Lung (tissue), 12 donors: ENCODE results near the gene RBPJ. TPM values are rescaled to one million over a fixed set of nuclear protein-coding genes. Genes with fewer than 3 reads are reported as not detected.
A peak's percentile ranks its signal among the peaks of the same experiment; 100 is the strongest.

ENCODE experiments used
- ATAC-seq: fragments of 200-7000 bp; cut with Tn5 transposase; one replicate; pipeline ENCODE4 v1.9.1; 2020; ENCODE audit warnings: moderate number of reproducible peaks; ENCODE audit not compliant: insufficient read depth, low FRiP score
- DNase-seq, 3 donors: peaks; one replicate each; pipeline ENCODE4 v3.0.0-alpha.2; 2013 to 2017
- H3K27ac ChIP-seq, 2 donors: one replicate each; pipeline ENCODE4 v1.5.1; 2013; ENCODE audit warnings: mild to moderate bottlenecking in 2 of 2, moderate library complexity in 2 of 2, control low read depth in 1 of 2, inconsistent platforms in 1 of 2, low read depth in 1 of 2, low read length in 1 of 2
- H3K27me3 ChIP-seq, 3 donors: one replicate each; pipeline ENCODE4 v1.5.1; 2013; ENCODE audit warnings: low read length in 2 of 3; ENCODE audit not compliant: control insufficient read depth in 3 of 3, insufficient read depth in 3 of 3
- H3K36me3 ChIP-seq, 4 donors: one replicate each; pipeline ENCODE4 v1.5.1; 2013; ENCODE audit warnings: low read length in 4 of 4, mild to moderate bottlenecking in 1 of 4, moderate library complexity in 1 of 4; ENCODE audit not compliant: control insufficient read depth in 4 of 4, insufficient read depth in 4 of 4
- H3K4me1 ChIP-seq, 5 donors: one replicate each; pipeline ENCODE4 v1.5.1; 2013; ENCODE audit warnings: low read length in 5 of 5, mild to moderate bottlenecking in 2 of 5, moderate library complexity in 1 of 5; ENCODE audit not compliant: control insufficient read depth in 5 of 5, insufficient read depth in 5 of 5
- H3K4me3 ChIP-seq: one replicate; pipeline ENCODE4 v1.5.1; 2013; ENCODE audit warnings: mild to moderate bottlenecking, control low read depth, moderate library complexity
- H3K9ac ChIP-seq, 2 donors: one replicate each; pipeline ENCODE4 v1.5.1; 2013; ENCODE audit warnings: low read length in 2 of 2, control low read depth in 1 of 2; ENCODE audit not compliant: insufficient read depth in 1 of 2
- H3K9me3 ChIP-seq, 4 donors: one replicate each; pipeline ENCODE4 v1.5.1; 2013; ENCODE audit warnings: low read length in 3 of 4, mild to moderate bottlenecking in 1 of 4, moderate library complexity in 1 of 4; ENCODE audit not compliant: control insufficient read depth in 4 of 4, insufficient read depth in 3 of 4
- WGBS, 2 donors: extraction: QIAGEN DNeasy Blood & Tissue Kit; methylation state at CpG; one replicate each; pipeline ENCODE4 v1.1.7; 2013; 5-methylcytosine and 5-hydroxymethylcytosine counted together
- polyA plus RNA-seq, 2 donors: library from polyadenylated mRNA; stranded (reverse); fragments of 200-250 nt; gene quantifications; one replicate each; pipeline ENCODE4 v1.2.1, GENCODE V29; 2013
- total RNA-seq, 2 donors: library from RNA; depleted of rRNA in 1 of 2; stranded (reverse); fragments of >200 nt in 1 of 2; gene quantifications; one replicate each; pipeline ENCODE4 v1.2.1, GENCODE V29; 2014 to 2021
- TF ChIP-seq, protein P1 (sequence below): IDR thresholded peaks from 2 replicates; pipeline ENCODE4 v1.5.1; 2012; ENCODE audit warnings: mild to moderate bottlenecking; ENCODE audit errors: control extremely low read depth, extremely low read depth
- donor health status: control.
- donor health status: control.
- donor health status: Bipolar disorder and iron deficiency.
- donor health status: healthy.
- donor health status: DM: yes; HTN: yes; CAD: no.

The RBPJ gene
- total and polyA plus RNA-seq, 4 donors = 39.1 to 130 (median 58.9) TPM

- TF ChIP-seq, protein P1, sequence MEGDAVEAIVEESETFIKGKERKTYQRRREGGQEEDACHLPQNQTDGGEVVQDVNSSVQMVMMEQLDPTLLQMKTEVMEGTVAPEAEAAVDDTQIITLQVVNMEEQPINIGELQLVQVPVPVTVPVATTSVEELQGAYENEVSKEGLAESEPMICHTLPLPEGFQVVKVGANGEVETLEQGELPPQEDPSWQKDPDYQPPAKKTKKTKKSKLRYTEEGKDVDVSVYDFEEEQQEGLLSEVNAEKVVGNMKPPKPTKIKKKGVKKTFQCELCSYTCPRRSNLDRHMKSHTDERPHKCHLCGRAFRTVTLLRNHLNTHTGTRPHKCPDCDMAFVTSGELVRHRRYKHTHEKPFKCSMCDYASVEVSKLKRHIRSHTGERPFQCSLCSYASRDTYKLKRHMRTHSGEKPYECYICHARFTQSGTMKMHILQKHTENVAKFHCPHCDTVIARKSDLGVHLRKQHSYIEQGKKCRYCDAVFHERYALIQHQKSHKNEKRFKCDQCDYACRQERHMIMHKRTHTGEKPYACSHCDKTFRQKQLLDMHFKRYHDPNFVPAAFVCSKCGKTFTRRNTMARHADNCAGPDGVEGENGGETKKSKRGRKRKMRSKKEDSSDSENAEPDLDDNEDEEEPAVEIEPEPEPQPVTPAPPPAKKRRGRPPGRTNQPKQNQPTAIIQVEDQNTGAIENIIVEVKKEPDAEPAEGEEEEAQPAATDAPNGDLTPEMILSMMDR = no peak
- DNase-seq = peak in 2 of 3 donors; percentile 44 to 62
- no peak for ATAC-seq
Observed at GRCh38 chr4:26452565-26453531, 132.0 kb downstream of the RBPJ start.

DNA sequence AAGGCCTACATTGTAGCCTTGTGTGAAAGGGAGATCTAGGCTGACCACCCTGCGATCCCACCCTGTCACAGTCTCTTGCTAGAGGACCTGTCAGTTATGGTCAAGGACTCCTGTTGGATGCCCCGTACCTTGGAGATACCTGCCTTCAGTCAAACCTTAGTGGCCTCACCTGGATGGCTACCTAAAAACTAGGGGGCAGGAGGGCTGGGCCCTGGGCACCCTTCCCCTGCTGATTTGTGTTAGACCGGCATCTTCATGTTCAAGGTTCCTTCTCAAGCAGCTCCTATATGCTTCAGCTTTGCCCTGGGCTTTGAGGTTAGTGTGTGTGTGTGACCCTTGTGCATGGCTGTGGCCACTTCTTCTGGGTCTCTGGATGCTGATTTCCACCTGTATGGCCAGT is 134.1 kb downstream of the RBPJ start:
- peaks cover 0 to 7% (median 2%) of the 10 kb centered on the region in 4 donors for H3K9me3 ChIP-seq
- 94 to 97% methylated on average over 3 of the region's 3 CpGs for WGBS, 2 donors
- H3K4me1 ChIP-seq = peaks cover 0 to 27% (median 10%) of the 10 kb centered on the region in 5 donors
- H3K27ac ChIP-seq = no peak overlapping the region
- no peak for DNase-seq
- no peak for ATAC-seq
- H3K9ac ChIP-seq = no peak overlapping the region
- H3K4me3 ChIP-seq = no peak overlapping the region
- TF ChIP-seq, protein P1 = no peak
- no peaks in the 10 kb centered on the region for H3K36me3 ChIP-seq
- H3K27me3 ChIP-seq = no peaks in the 10 kb centered on the region

More at GRCh38 chr4:26452565-26453531, 132.0 kb downstream of the RBPJ start:
- H3K9ac ChIP-seq = no peak overlapping the region
- peaks cover 0 to 7% (median 2%) of the 10 kb centered on the region in 4 donors for H3K9me3 ChIP-seq
- H3K27ac ChIP-seq = no peak overlapping the region
- H3K4me1 ChIP-seq = peaks cover 0 to 20% (median 3%) of the 10 kb centered on the region in 5 donors
- no peak overlapping the region for H3K4me3 ChIP-seq
- no peaks in the 10 kb centered on the region for H3K27me3 ChIP-seq
- 66 to 80% methylated on average over 15 of the region's 15 CpGs for WGBS, 2 donors
- no peaks in the 10 kb centered on the region for H3K36me3 ChIP-seq

DNA sequence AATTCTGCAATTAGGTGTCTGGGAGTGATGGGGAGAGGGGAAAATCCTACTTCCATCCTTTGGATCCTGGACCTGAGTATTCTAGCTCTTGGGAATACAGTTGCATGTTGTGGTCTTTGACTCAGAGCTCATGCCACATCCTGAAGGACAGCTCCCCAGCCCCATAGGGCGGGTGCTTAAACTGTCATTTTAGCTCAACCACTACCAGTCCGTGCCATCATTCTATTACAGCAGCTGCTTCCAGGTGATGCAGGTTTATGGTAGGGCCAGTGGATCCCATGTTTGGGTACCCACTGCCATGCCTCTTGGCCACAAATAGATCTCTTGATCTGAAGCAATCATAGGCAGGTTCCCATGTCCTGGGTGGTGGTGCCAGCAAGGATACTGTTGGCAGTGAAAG is 134.8 kb downstream of the RBPJ start:
- TF ChIP-seq, protein P1 = no peak
- Histone ChIP-seq H3K9ac (no peak overlapping the region), H3K36me3 (no peaks in the 10 kb centered on the region), H3K27me3 (no peaks in the 10 kb centered on the region), H3K27ac (no peak overlapping the region), H3K9me3 (peaks cover 0 to 7% (median 2%) of the 10 kb centered on the region in 4 donors), H3K4me1 (peaks cover 0 to 27% (median 10%) of the 10 kb centered on the region in 5 donors), H3K4me3 (no peak overlapping the region)
- ATAC-seq (no peak), DNase-seq (no peak)
- 93 to 94% methylated on average over 2 of the region's 2 CpGs for WGBS, 2 donors
